ENCODE data around the gene IGSF1.
"Not testable (repeated sequence)": the region's sequence is repeated elsewhere in the genome, so short reads cannot be mapped to it uniquely, and the experiment has no call there.

The IGSF1 gene

GRCh38 chrX:131264665-131265064, 24.4 kb downstream of the IGSF1 start:
- Histone ChIP-seq H3K4me3 (ENCODE audit: low read length) (no peak overlapping the region), H3K9me3 (ENCODE audit: insufficient read depth, low read depth, low read length) (no peaks in the 10 kb centered on the region), H3K27ac (ENCODE audit: low read length) (no peak overlapping the region), H3K4me1 (ENCODE audit: insufficient read depth, low read length) (no peaks in the 10 kb centered on the region), H3K36me3 (ENCODE audit: insufficient read depth, low read depth, low read length) (no peaks in the 10 kb centered on the region), H3K9ac (ENCODE audit: low read depth, low read length) (no peak overlapping the region), H3K27me3 (ENCODE audit: insufficient read depth, low read length) (no peaks in the 10 kb centered on the region)

- no peak overlapping the region for H3K9ac ChIP-seq (ENCODE audit: low read depth, low read length)
- no peaks in the 10 kb centered on the region for H3K4me1 ChIP-seq (ENCODE audit: insufficient read depth, low read length)
- H3K36me3 ChIP-seq (ENCODE audit: insufficient read depth, low read depth, low read length): no peaks in the 10 kb centered on the region
- H3K27ac ChIP-seq (ENCODE audit: low read length): no peak overlapping the region
- no peaks in the 10 kb centered on the region for H3K27me3 ChIP-seq (ENCODE audit: insufficient read depth, low read length)
- H3K4me3 ChIP-seq (ENCODE audit: low read length): no peak overlapping the region
- no peaks in the 10 kb centered on the region for H3K9me3 ChIP-seq (ENCODE audit: insufficient read depth, low read depth, low read length)
Measured at GRCh38 chrX:131264053-131264452, 25.1 kb downstream of the IGSF1 start.

GRCh38 chrX:131262738-131263679, 26.1 kb downstream of the IGSF1 start:
- H3K27me3 ChIP-seq (ENCODE audit: insufficient read depth, low read length): no peaks in the 10 kb centered on the region
- no peaks in the 10 kb centered on the region for H3K4me1 ChIP-seq (ENCODE audit: insufficient read depth, low read length)
- H3K27ac ChIP-seq (ENCODE audit: low read length): no peak overlapping the region
- no peak overlapping the region for H3K4me3 ChIP-seq (ENCODE audit: low read length)
- no peak overlapping the region for H3K9ac ChIP-seq (ENCODE audit: low read depth, low read length)
- no peaks in the 10 kb centered on the region for H3K9me3 ChIP-seq (ENCODE audit: insufficient read depth, low read depth, low read length)
- H3K36me3 ChIP-seq (ENCODE audit: insufficient read depth, low read depth, low read length): no peaks in the 10 kb centered on the region

- H3K4me1 ChIP-seq (ENCODE audit: insufficient read depth, low read length): no peaks in the 10 kb centered on the region
- no peak overlapping the region for H3K9ac ChIP-seq (ENCODE audit: low read depth, low read length)
- H3K4me3 ChIP-seq (ENCODE audit: low read length): no peak overlapping the region
- H3K9me3 ChIP-seq (ENCODE audit: insufficient read depth, low read depth, low read length): no peaks in the 10 kb centered on the region
- H3K36me3 ChIP-seq (ENCODE audit: insufficient read depth, low read depth, low read length): no peaks in the 10 kb centered on the region
- H3K27ac ChIP-seq (ENCODE audit: low read length): no peak overlapping the region
- H3K27me3 ChIP-seq (ENCODE audit: insufficient read depth, low read length): no peaks in the 10 kb centered on the region
Measured at GRCh38 chrX:131262200-131262599, 26.9 kb downstream of the IGSF1 start.

GRCh38 chrX:131257367-131257766, 31.7 kb downstream of the IGSF1 start:
- Histone ChIP-seq H3K36me3 (ENCODE audit: insufficient read depth, low read depth, low read length) (no peaks in the 10 kb centered on the region), H3K4me3 (ENCODE audit: low read length) (no peak overlapping the region), H3K9me3 (ENCODE audit: insufficient read depth, low read depth, low read length) (no peaks in the 10 kb centered on the region), H3K9ac (ENCODE audit: low read depth, low read length) (no peak overlapping the region), H3K27ac (ENCODE audit: low read length) (no peak overlapping the region), H3K27me3 (ENCODE audit: insufficient read depth, low read length) (no peaks in the 10 kb centered on the region), H3K4me1 (ENCODE audit: insufficient read depth, low read length) (no peaks in the 10 kb centered on the region)

- not testable (repeated sequence) for H3K27me3 ChIP-seq (ENCODE audit: insufficient read depth, low read length); H3K27ac ChIP-seq (ENCODE audit: low read length); H3K9ac ChIP-seq (ENCODE audit: low read depth, low read length); H3K4me1 ChIP-seq (ENCODE audit: insufficient read depth, low read length); H3K36me3 ChIP-seq (ENCODE audit: insufficient read depth, low read depth, low read length); H3K4me3 ChIP-seq (ENCODE audit: low read length); H3K9me3 ChIP-seq (ENCODE audit: insufficient read depth, low read depth, low read length)
Measured at GRCh38 chrX:131250984-131251738, 37.9 kb downstream of the IGSF1 start.

GRCh38 chrX:131239057-131239456, 50.0 kb downstream of the IGSF1 start:
- Histone ChIP-seq H3K27ac (ENCODE audit: low read length) (no peak overlapping the region), H3K9ac (ENCODE audit: low read depth, low read length) (no peak overlapping the region), H3K36me3 (ENCODE audit: insufficient read depth, low read depth, low read length) (no peaks in the 10 kb centered on the region), H3K4me3 (ENCODE audit: low read length) (no peak overlapping the region), H3K27me3 (ENCODE audit: insufficient read depth, low read length) (no peaks in the 10 kb centered on the region), H3K4me1 (ENCODE audit: insufficient read depth, low read length) (no peaks in the 10 kb centered on the region), H3K9me3 (ENCODE audit: insufficient read depth, low read depth, low read length) (no peaks in the 10 kb centered on the region)

- no peaks in the 10 kb centered on the region for H3K4me1 ChIP-seq (ENCODE audit: insufficient read depth, low read length)
- H3K9me3 ChIP-seq (ENCODE audit: insufficient read depth, low read depth, low read length): no peaks in the 10 kb centered on the region
- H3K9ac ChIP-seq (ENCODE audit: low read depth, low read length): no peak overlapping the region
- no peak overlapping the region for H3K4me3 ChIP-seq (ENCODE audit: low read length)
- H3K27me3 ChIP-seq (ENCODE audit: insufficient read depth, low read length): no peaks in the 10 kb centered on the region
- no peaks in the 10 kb centered on the region for H3K36me3 ChIP-seq (ENCODE audit: insufficient read depth, low read depth, low read length)
- no peak overlapping the region for H3K27ac ChIP-seq (ENCODE audit: low read length)
Measured at GRCh38 chrX:131237363-131237762, 51.7 kb downstream of the IGSF1 start.

- Histone ChIP-seq H3K27ac (ENCODE audit: low read length) (no peak overlapping the region), H3K27me3 (ENCODE audit: insufficient read depth, low read length) (no peaks in the 10 kb centered on the region)
Measured at GRCh38 chrX:131235768-131236545, 53.1 kb downstream of the IGSF1 start.

GRCh38 chrX:131227608-131228007, 61.5 kb downstream of the IGSF1 start:
- no peaks in the 10 kb centered on the region for H3K36me3 ChIP-seq (ENCODE audit: insufficient read depth, low read depth, low read length)
- H3K27me3 ChIP-seq (ENCODE audit: insufficient read depth, low read length): no peaks in the 10 kb centered on the region
- no peaks in the 10 kb centered on the region; the same call in 1 of the 2 replicates for H3K4me1 ChIP-seq (ENCODE audit: insufficient read depth, low read length)
- H3K9me3 ChIP-seq (ENCODE audit: insufficient read depth, low read depth, low read length): no peaks in the 10 kb centered on the region
- no peak overlapping the region for H3K9ac ChIP-seq (ENCODE audit: low read depth, low read length)
- H3K27ac ChIP-seq (ENCODE audit: low read length): no peak overlapping the region
- H3K4me3 ChIP-seq (ENCODE audit: low read length): no peak overlapping the region

More at GRCh38 chrX:131235768-131236545, 53.1 kb downstream of the IGSF1 start:
- Histone ChIP-seq H3K4me1 (ENCODE audit: insufficient read depth, low read length) (no peaks in the 10 kb centered on the region), H3K36me3 (ENCODE audit: insufficient read depth, low read depth, low read length) (no peaks in the 10 kb centered on the region), H3K9me3 (ENCODE audit: insufficient read depth, low read depth, low read length) (no peaks in the 10 kb centered on the region), H3K9ac (ENCODE audit: low read depth, low read length) (no peak overlapping the region), H3K4me3 (ENCODE audit: low read length) (no peak overlapping the region)

GRCh38 chrX:131226591-131226990, 62.5 kb downstream of the IGSF1 start:
- Histone ChIP-seq H3K9ac (ENCODE audit: low read depth, low read length) (no peak overlapping the region), H3K4me3 (ENCODE audit: low read length) (no peak overlapping the region), H3K4me1 (ENCODE audit: insufficient read depth, low read length) (no peaks in the 10 kb centered on the region; the same call in 1 of the 2 replicates), H3K27ac (ENCODE audit: low read length) (no peak overlapping the region), H3K9me3 (ENCODE audit: insufficient read depth, low read depth, low read length) (no peaks in the 10 kb centered on the region), H3K27me3 (ENCODE audit: insufficient read depth, low read length) (no peaks in the 10 kb centered on the region), H3K36me3 (ENCODE audit: insufficient read depth, low read depth, low read length) (no peaks in the 10 kb centered on the region)
